Stimulated activated CD4-positive, alpha-beta T cell treated with anti-CD3 and anti-CD28 coated beads, Interleukin-4, amount 100 ng/mL, for 1 hour (primary cell): ENCODE data around the gene DDX19B.
"Not testable (repeated sequence)": the region's sequence is repeated elsewhere in the genome, so short reads cannot be mapped to it uniquely, and the experiment has no call there.

Source experiments
- DNase-seq: peaks from one replicate; pipeline ENCODE4 v3.0.0-alpha.2; 2020

DDX19B gene

GRCh38 chr16:70289229-70290094, 9.5 kb upstream of the DDX19B start, which contains the start of gene AARS1:
Gene AARS1 (minus strand): TSS chr16:70289506. CDS start chr16:70282763, 6,743 bp downstream.
- peak; percentile 93 for DNase-seq

GRCh38 chr16:70290949-70291519, 8.0 kb upstream of the DDX19B start:
- no peak for DNase-seq

GRCh38 chr16:70292148-70292547, 6.8 kb upstream of the DDX19B start:
- not testable (repeated sequence) for DNase-seq

GRCh38 chr16:70294385-70295025, 4.5 kb upstream of the DDX19B start:
- DNase-seq = no peak

- no peak for DNase-seq
Measured at GRCh38 chr16:70295634-70296033, 3.4 kb upstream of the DDX19B start.

- no peak for DNase-seq
Measured at GRCh38 chr16:70301121-70301520, 2.1 kb downstream of the DDX19B start.

GRCh38 chr16:70302745-70303144, 3.8 kb downstream of the DDX19B start:
- no peak for DNase-seq

- no peak for DNase-seq
Measured at GRCh38 chr16:70304892-70305448, 6.0 kb downstream of the DDX19B start.

- no peak for DNase-seq
Measured at GRCh38 chr16:70306880-70307279, 7.9 kb downstream of the DDX19B start.

- not testable (repeated sequence) for DNase-seq
Measured at GRCh38 chr16:70307726-70308125, 8.7 kb downstream of the DDX19B start.

- DNase-seq = no peak
Measured at GRCh38 chr16:70320121-70320520, 21.1 kb downstream of the DDX19B start.

- DNase-seq = no peak
Measured at GRCh38 chr16:70324998-70325747, 26.2 kb downstream of the DDX19B start.

- DNase-seq = no peak
Measured at GRCh38 chr16:70331091-70331490, 32.1 kb downstream of the DDX19B start.

GRCh38 chr16:70331588-70332358, 32.8 kb downstream of the DDX19B start:
- DNase-seq = peak; percentile 10

GRCh38 chr16:70332728-70333127, 33.7 kb downstream of the DDX19B start:
- DNase-seq = not testable (repeated sequence)

- DNase-seq = no peak
Measured at GRCh38 chr16:70337814-70338213, 38.8 kb downstream of the DDX19B start.

- no peak for DNase-seq
Measured at GRCh38 chr16:70341600-70341999, 42.6 kb downstream of the DDX19B start.

GRCh38 chr16:70342016-70342415, 43.0 kb downstream of the DDX19B start:
- DNase-seq = no peak

GRCh38 chr16:70345840-70346239, 46.9 kb downstream of the DDX19B start:
- DNase-seq = no peak

- DNase-seq = no peak
Measured at GRCh38 chr16:70348991-70349390, 50.0 kb downstream of the DDX19B start.

GRCh38 chr16:70349783-70350182, 50.8 kb downstream of the DDX19B start:
- DNase-seq = no peak

GRCh38 chr16:70359552-70359951, 60.6 kb downstream of the DDX19B start:
- no peak for DNase-seq
